NCI-H2029 treated with DMSO at 0.1 percent for 48 hours (cell line): ENCODE data around the gene HAGHL.
"Not testable (repeated sequence)": the region's sequence is repeated elsewhere in the genome, so short reads cannot be mapped to it uniquely, and the experiment has no call there.

ENCODE experiments used
- DNase-seq: peaks from one replicate; lab custom pipeline; 2025; lab: John Stamatoyannopoulos, UW

Gene HAGHL

GRCh38 chr16:734981-735881, 8.3 kb downstream of the HAGHL start:
- DNase-seq: no peak

- no peak for DNase-seq
These were observed 9.1 kb downstream of the HAGHL start for GRCh38 chr16:735982-736453.

- DNase-seq: no peak
These were observed 10.1 kb downstream of the HAGHL start for GRCh38 chr16:736936-737481.

- no peak for DNase-seq
These were observed 12.9 kb downstream of the HAGHL start for GRCh38 chr16:739560-740458.

- DNase-seq: no peak
These were observed 13.5 kb downstream of the HAGHL start for GRCh38 chr16:740459-740763.

- peak; percentile 24 for DNase-seq
These were observed 14.0 kb downstream of the HAGHL start, which contains the start of gene CIAO3 for GRCh38 chr16:740764-741505. Gene CIAO3 (minus strand): TSS chr16:740997. CDS start chr16:740985, 12 bp downstream.

- no peak for DNase-seq
These were observed 15.2 kb downstream of the HAGHL start for GRCh38 chr16:741986-742629.

- not testable (repeated sequence) for DNase-seq
These were observed 16.0 kb downstream of the HAGHL start for GRCh38 chr16:742894-743293.

- DNase-seq: no peak
These were observed 17.0 kb downstream of the HAGHL start for GRCh38 chr16:743794-744500.

GRCh38 chr16:745739-746138, 18.8 kb downstream of the HAGHL start:
- no peak for DNase-seq

- no peak for DNase-seq
These were observed 19.7 kb downstream of the HAGHL start for GRCh38 chr16:746637-747036.

- DNase-seq: no peak
These were observed 21.3 kb downstream of the HAGHL start for GRCh38 chr16:747978-748746.

GRCh38 chr16:749010-749409, 22.1 kb downstream of the HAGHL start:
- no peak for DNase-seq

- no peak for DNase-seq
These were observed 23.6 kb downstream of the HAGHL start for GRCh38 chr16:750485-750884.

GRCh38 chr16:751152-752006, 24.5 kb downstream of the HAGHL start:
- DNase-seq: no peak

GRCh38 chr16:752007-752312, 25.1 kb downstream of the HAGHL start:
- no peak for DNase-seq

- DNase-seq: not testable (repeated sequence)
These were observed 27.3 kb downstream of the HAGHL start for GRCh38 chr16:754121-754607.

GRCh38 chr16:754656-755055, 27.8 kb downstream of the HAGHL start:
- DNase-seq: no peak

- no peak for DNase-seq
These were observed 29.5 kb downstream of the HAGHL start for GRCh38 chr16:756428-756827.
